Lung (tissue), 12 donors: ENCODE data around the gene LCLAT1. TPM values are rescaled to one million over a fixed set of nuclear protein-coding genes. Genes with fewer than 3 reads are reported as not detected.

Source experiments
- ATAC-seq: fragments of 200-7000 bp; cut with Tn5 transposase; one replicate; pipeline ENCODE4 v1.9.1; 2020; ENCODE audit warnings: moderate number of reproducible peaks; ENCODE audit not compliant: insufficient read depth, low FRiP score
- DNase-seq, 3 donors: peaks; one replicate each; pipeline ENCODE4 v3.0.0-alpha.2; 2013 to 2017
- H3K27ac ChIP-seq, 2 donors: one replicate each; pipeline ENCODE4 v1.5.1; 2013; ENCODE audit warnings: mild to moderate bottlenecking in 2 of 2, moderate library complexity in 2 of 2, control low read depth in 1 of 2, inconsistent platforms in 1 of 2, low read depth in 1 of 2, low read length in 1 of 2
- H3K27me3 ChIP-seq, 3 donors: one replicate each; pipeline ENCODE4 v1.5.1; 2013; ENCODE audit warnings: low read length in 2 of 3; ENCODE audit not compliant: control insufficient read depth in 3 of 3, insufficient read depth in 3 of 3
- H3K36me3 ChIP-seq, 4 donors: one replicate each; pipeline ENCODE4 v1.5.1; 2013; ENCODE audit warnings: low read length in 4 of 4, mild to moderate bottlenecking in 1 of 4, moderate library complexity in 1 of 4; ENCODE audit not compliant: control insufficient read depth in 4 of 4, insufficient read depth in 4 of 4
- H3K4me1 ChIP-seq, 5 donors: one replicate each; pipeline ENCODE4 v1.5.1; 2013; ENCODE audit warnings: low read length in 5 of 5, mild to moderate bottlenecking in 2 of 5, moderate library complexity in 1 of 5; ENCODE audit not compliant: control insufficient read depth in 5 of 5, insufficient read depth in 5 of 5
- H3K4me3 ChIP-seq: one replicate; pipeline ENCODE4 v1.5.1; 2013; ENCODE audit warnings: mild to moderate bottlenecking, control low read depth, moderate library complexity
- H3K9ac ChIP-seq, 2 donors: one replicate each; pipeline ENCODE4 v1.5.1; 2013; ENCODE audit warnings: low read length in 2 of 2, control low read depth in 1 of 2; ENCODE audit not compliant: insufficient read depth in 1 of 2
- H3K9me3 ChIP-seq, 4 donors: one replicate each; pipeline ENCODE4 v1.5.1; 2013; ENCODE audit warnings: low read length in 3 of 4, mild to moderate bottlenecking in 1 of 4, moderate library complexity in 1 of 4; ENCODE audit not compliant: control insufficient read depth in 4 of 4, insufficient read depth in 3 of 4
- CTCF ChIP-seq: IDR thresholded peaks from 2 replicates; pipeline ENCODE4 v1.5.1; 2012; ENCODE audit warnings: mild to moderate bottlenecking; ENCODE audit errors: control extremely low read depth, extremely low read depth
- WGBS, 2 donors: extraction: QIAGEN DNeasy Blood & Tissue Kit; methylation state at CpG; one replicate each; pipeline ENCODE4 v1.1.7; 2013; 5-methylcytosine and 5-hydroxymethylcytosine counted together
- polyA plus RNA-seq, 2 donors: library from polyadenylated mRNA; stranded (reverse); fragments of 200-250 nt; gene quantifications; one replicate each; pipeline ENCODE4 v1.2.1, GENCODE V29; 2013
- total RNA-seq, 2 donors: library from RNA; depleted of rRNA in 1 of 2; stranded (reverse); fragments of >200 nt in 1 of 2; gene quantifications; one replicate each; pipeline ENCODE4 v1.2.1, GENCODE V29; 2014 to 2021
- donor health status: control.
- donor health status: control.
- donor health status: Bipolar disorder and iron deficiency.
- donor health status: healthy.
- donor health status: DM: yes; HTN: yes; CAD: no.

Gene LCLAT1
- total and polyA plus RNA-seq, 4 donors, result 2.4 to 24.2 (median 10.8) TPM

- Histone ChIP-seq H3K36me3 (peaks cover 0 to 10% (median 2%) of the 10 kb centered on the region in 4 donors), H3K9ac (no peak overlapping the region), H3K4me1 (peaks cover 0 to 5% (median 0%) of the 10 kb centered on the region in 5 donors), H3K9me3 (no peaks in the 10 kb centered on the region), H3K4me3 (no peak overlapping the region), H3K27ac (peak overlapping the region in 1 of 2 donors; percentile 57), H3K27me3 (no peaks in the 10 kb centered on the region)
- TF ChIP-seq CTCF, result no peak
- WGBS, 2 donors, result 71 to 94% methylated on average over 3 of the region's 3 CpGs
- DNase-seq (no peak), ATAC-seq (no peak)
These were observed 178.7 kb downstream of the LCLAT1 start for GRCh38 chr2:30625701-30626100.

GRCh38 chr2:30626397-30626796 is 179.4 kb downstream of the LCLAT1 start:
- WGBS, 2 donors, result 38 to 66% methylated on average over 2 of the region's 2 CpGs
- H3K9ac ChIP-seq, result no peak overlapping the region

GRCh38 chr2:30627151-30627550 is 180.1 kb downstream of the LCLAT1 start:
- H3K27ac ChIP-seq, result no peak overlapping the region
- no peak overlapping the region for H3K9ac ChIP-seq
- no peak for ATAC-seq
- H3K4me1 ChIP-seq, result peaks cover 0 to 11% (median 0%) of the 10 kb centered on the region in 5 donors
- H3K4me3 ChIP-seq, result no peak overlapping the region
- no peaks in the 10 kb centered on the region for H3K9me3 ChIP-seq
- H3K27me3 ChIP-seq, result no peaks in the 10 kb centered on the region
- WGBS, 2 donors, result 92 to 97% methylated on average over 8 of the region's 8 CpGs
- no peak for DNase-seq
- no peak for TF ChIP-seq CTCF
- peaks cover 0 to 7% (median 2%) of the 10 kb centered on the region in 4 donors for H3K36me3 ChIP-seq

More at GRCh38 chr2:30626397-30626796, 179.4 kb downstream of the LCLAT1 start:
- H3K36me3 ChIP-seq, result peaks cover 0 to 10% (median 2%) of the 10 kb centered on the region in 4 donors
- peaks cover 0 to 10% (median 0%) of the 10 kb centered on the region in 5 donors for H3K4me1 ChIP-seq
- H3K27ac ChIP-seq, result no peak overlapping the region
- H3K4me3 ChIP-seq, result no peak overlapping the region
- ATAC-seq, result no peak
- H3K9me3 ChIP-seq, result no peaks in the 10 kb centered on the region
- no peak for TF ChIP-seq CTCF
- H3K27me3 ChIP-seq, result no peaks in the 10 kb centered on the region
- no peak for DNase-seq

- Histone ChIP-seq H3K27ac (no peak overlapping the region), H3K9me3 (no peaks in the 10 kb centered on the region), H3K27me3 (no peaks in the 10 kb centered on the region), H3K4me3 (no peak overlapping the region), H3K9ac (no peak overlapping the region), H3K36me3 (no peaks in the 10 kb centered on the region), H3K4me1 (peaks cover 0 to 13% (median 0%) of the 10 kb centered on the region in 5 donors)
- DNase-seq (no peak), ATAC-seq (no peak)
- no peak for TF ChIP-seq CTCF
- 93% methylated on average over 2 of the region's 2 CpGs for WGBS, 2 donors
These were observed 181.3 kb downstream of the LCLAT1 start for GRCh38 chr2:30628341-30628740.
